Spinal cord (tissue), 10 donors: ENCODE measurements around the gene PALM. TPM values are rescaled to one million over a fixed set of nuclear protein-coding genes. Genes with fewer than 3 reads are reported as not detected.

Experiments
- DNase-seq, 6 donors: peaks; one replicate each; pipeline versions ENCODE4 v3.0.0 to v3.0.0-alpha.2; 2013 to 2015; ENCODE audit warnings: low spot score in 6 of 6, low read depth in 4 of 6
- H3K27ac ChIP-seq: one replicate; pipeline ENCODE4 v1.5.1; 2013; ENCODE audit warnings: low read depth, low read length, control low read depth
- H3K27me3 ChIP-seq: one replicate; pipeline ENCODE4 v1.6.1; 2013; ENCODE audit warnings: low read length; ENCODE audit not compliant: control insufficient read depth, insufficient read depth
- H3K36me3 ChIP-seq: one replicate; pipeline ENCODE4 v1.6.1; 2013; ENCODE audit warnings: low read length; ENCODE audit not compliant: control insufficient read depth, insufficient read depth
- H3K4me1 ChIP-seq: one replicate; pipeline ENCODE4 v1.6.1; 2013; ENCODE audit warnings: low read length; ENCODE audit not compliant: control insufficient read depth, insufficient read depth
- H3K4me3 ChIP-seq: one replicate; pipeline ENCODE4 v1.5.1; 2013; ENCODE audit warnings: low read depth, low read length, control low read depth
- H3K9me3 ChIP-seq: one replicate; pipeline ENCODE4 v1.6.1; 2013; ENCODE audit warnings: low read length; ENCODE audit not compliant: control insufficient read depth, insufficient read depth
- WGBS: methylation state at CpG from one replicate; pipeline ENCODE4 v1.1.5; 2013; ENCODE audit warnings: missing lambda C conversion rate; ENCODE audit not compliant: insufficient coverage; 5-methylcytosine and 5-hydroxymethylcytosine counted together
- polyA plus RNA-seq, 2 donors: library from polyadenylated mRNA; unstranded; fragments of 120-200 nt; gene quantifications; one replicate each; pipeline ENCODE4 v1.2.1, GENCODE V29; 2013; ENCODE audit not compliant: insufficient read length in 2 of 2
- total RNA-seq, 2 donors: library from RNA; depleted of rRNA in 1 of 2; stranded (reverse); fragments of 120-200 nt in 1 of 2; fragments of >200 nt in 1 of 2; gene quantifications; one replicate each; pipeline versions ENCODE4 v1.2.3 to v1.2.4, GENCODE V29; 2013 to 2014
- donor health status: healthy.

Gene PALM
- total and polyA plus RNA-seq, 4 donors: 48.8 to 260 (median 155) TPM

DNA sequence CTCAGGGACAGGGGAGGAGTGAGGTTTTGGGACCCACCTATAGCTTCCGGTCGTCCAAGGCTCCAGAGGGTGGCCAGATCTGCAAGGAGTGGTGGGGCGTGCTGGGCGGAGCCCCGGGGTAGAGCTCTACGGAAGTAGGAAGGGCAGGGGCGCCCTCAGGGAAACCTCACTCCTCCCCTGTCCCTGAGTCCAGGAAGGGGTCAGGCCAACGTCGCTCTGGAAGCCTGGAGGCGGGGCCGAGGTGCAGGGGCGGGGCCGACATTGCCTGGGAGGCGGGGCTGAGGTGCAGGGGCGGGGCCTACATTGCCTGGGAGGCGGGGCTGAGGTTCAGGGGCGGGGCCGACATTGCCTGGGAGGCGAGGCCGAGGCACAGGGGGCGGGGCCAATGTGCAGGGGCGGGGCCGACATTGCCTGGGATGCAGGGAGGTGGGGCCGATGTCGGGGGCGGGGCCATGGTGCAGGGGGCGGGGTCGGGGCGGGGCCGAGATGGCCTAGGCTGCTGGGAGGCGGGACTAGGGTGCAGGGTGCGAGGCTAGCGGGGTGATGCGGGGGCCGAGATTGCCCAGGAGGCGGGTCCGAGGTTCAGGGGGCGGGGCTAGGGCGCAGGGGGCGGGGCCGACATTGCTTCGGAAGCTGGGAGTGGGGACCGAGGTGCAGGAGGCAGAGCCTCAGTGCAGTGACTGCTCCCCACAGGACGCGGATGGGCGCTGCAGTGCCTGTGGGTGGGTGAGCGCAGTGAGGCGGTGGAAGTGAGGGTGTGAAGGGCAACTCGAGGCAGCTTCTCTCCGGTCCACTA is 4.9 kb upstream of the PALM start:
- no peaks in the 10 kb centered on the region for H3K36me3 ChIP-seq
- H3K9me3 ChIP-seq: no peaks in the 10 kb centered on the region
- H3K27me3 ChIP-seq: peaks cover 8% of the 10 kb centered on the region
- no peak overlapping the region for H3K27ac ChIP-seq
- 4% methylated on average over 26 of the region's 50 CpGs for WGBS
- peaks cover 19% of the 10 kb centered on the region for H3K4me1 ChIP-seq
- no peak overlapping the region for H3K4me3 ChIP-seq
- DNase-seq: peak in 2 of 6 donors; percentile 39 to 65

DNA sequence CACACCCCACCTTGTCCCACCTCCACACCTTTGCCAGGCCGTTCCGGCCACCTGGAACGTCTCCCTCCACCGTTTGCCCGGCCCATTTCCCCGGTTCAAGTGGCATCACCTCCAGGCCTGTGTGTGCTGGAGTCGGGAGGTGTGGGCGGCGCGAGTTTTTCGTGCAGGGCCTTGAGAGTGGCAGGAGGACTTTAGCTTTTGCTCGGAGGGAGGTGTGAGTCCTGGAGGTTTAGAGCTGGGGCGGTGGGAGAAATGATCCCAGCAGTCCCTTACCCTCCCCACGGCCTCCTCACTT is 4.3 kb upstream of the PALM start:
- Histone ChIP-seq H3K4me1 (peaks cover 19% of the 10 kb centered on the region), H3K9me3 (no peaks in the 10 kb centered on the region), H3K4me3 (no peak overlapping the region), H3K27me3 (peaks cover 8% of the 10 kb centered on the region), H3K27ac (no peak overlapping the region), H3K36me3 (no peaks in the 10 kb centered on the region)
- 10% methylated on average over 8 of the region's 14 CpGs for WGBS
- DNase-seq: no peak

DNA sequence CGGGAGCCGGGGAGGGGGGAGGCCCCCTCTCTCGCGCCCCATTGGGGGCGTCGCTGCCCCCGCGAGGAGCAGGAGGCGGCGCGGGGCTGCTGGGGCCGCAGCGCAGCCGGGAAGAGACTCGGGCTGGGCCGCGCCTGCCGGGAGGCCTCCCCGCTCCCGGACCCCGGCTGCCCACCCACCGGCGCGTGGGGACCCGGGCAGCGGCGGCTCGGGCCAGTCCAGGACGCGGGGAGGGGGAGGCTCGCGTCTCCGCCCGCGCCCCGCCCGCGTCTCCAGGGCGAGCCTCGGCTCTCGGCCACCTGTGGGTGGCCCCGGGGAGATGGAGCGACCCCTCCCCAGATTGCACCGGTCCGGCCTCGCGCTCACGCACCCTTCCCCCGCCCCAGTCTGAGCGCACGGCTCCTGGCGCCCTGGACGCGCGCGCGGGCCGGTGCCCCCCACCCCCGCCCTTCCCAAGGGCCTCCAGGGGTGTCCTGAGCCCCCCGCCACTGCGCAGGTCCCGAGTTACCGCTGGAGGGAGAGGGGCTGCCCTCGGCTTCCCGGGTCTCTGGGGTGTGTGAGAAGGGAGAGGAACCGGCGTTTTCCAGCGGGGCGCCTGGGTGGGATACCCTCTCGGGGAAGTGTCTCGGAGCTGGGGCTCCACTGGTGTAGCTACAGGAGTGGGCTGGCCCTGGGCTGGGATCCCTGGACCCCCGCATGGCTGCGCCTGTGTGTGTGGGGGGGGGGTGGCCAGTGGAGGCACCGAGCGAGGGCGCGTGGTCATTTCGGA is 645 bp downstream of the PALM start:
- peak in 2 of 6 donors; percentile 28 to 38 for DNase-seq
- Histone ChIP-seq H3K9me3 (no peaks in the 10 kb centered on the region), H3K27ac (peak overlapping the region; percentile 79), H3K36me3 (peaks cover 18% of the 10 kb centered on the region), H3K4me1 (peaks cover 34% of the 10 kb centered on the region), H3K4me3 (peak overlapping the region; percentile 64), H3K27me3 (peaks cover 3% of the 10 kb centered on the region)
- WGBS: under 1% methylated on average over 75 of the region's 78 CpGs

GRCh38 chr19:709965-710571 is 1.3 kb downstream of the PALM start:
- peak overlapping the region; percentile 79 for H3K27ac ChIP-seq
- H3K9me3 ChIP-seq: no peaks in the 10 kb centered on the region
- H3K36me3 ChIP-seq: peaks cover 25% of the 10 kb centered on the region
- WGBS: under 1% methylated on average over 19 of the region's 27 CpGs
- no peaks in the 10 kb centered on the region for H3K27me3 ChIP-seq
- peak in 2 of 6 donors; percentile 32 to 56 for DNase-seq
- H3K4me1 ChIP-seq: peaks cover 30% of the 10 kb centered on the region
- peak overlapping the region; percentile 64 for H3K4me3 ChIP-seq

DNA sequence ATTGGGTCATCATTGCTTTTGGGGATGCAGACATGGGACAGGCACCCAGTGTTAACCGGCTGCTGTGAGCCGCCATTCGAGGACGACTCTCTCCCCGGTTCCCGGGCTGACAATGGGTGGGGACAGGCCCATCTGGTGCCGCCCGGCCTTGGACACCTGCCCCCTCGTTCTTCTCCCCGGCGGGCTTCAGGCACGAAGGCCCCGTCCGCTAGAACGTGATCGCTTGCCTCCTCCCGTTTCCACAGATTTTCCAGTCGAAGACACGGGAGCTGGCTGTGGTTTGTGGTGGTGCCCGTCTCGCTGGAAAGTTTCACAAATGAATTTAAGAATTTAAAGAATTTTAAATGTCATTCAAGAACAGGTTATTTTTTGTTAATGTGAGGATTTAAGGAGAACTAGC is 2.0 kb downstream of the PALM start:
- peak in 2 of 6 donors; percentile 28 to 47 for DNase-seq
- 23% methylated on average over 14 of the region's 21 CpGs for WGBS
- Histone ChIP-seq H3K9me3 (peaks cover 2% of the 10 kb centered on the region), H3K4me3 (peak overlapping the region; percentile 64), H3K27ac (peak overlapping the region; percentile 79), H3K27me3 (no peaks in the 10 kb centered on the region), H3K4me1 (peaks cover 30% of the 10 kb centered on the region), H3K36me3 (peaks cover 29% of the 10 kb centered on the region)

DNA sequence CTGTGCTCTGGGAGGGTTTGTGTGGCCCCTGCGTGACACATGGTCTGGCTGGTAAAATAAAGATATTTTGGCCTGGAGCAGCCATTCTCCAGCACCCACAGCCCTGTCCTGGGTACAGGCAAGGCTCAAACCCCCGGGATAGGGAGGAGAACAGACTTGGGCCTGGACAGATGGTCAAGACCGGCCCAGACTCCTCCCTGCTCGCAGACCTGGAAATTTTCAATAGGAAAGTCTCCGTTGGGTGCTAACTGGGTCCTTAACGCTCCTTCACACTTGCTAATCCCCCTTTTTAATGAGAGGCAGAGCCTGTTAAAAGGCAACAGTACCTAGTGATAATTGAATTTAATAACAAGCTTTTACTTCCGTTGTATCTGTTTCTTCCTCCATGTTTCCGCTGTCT is 2.5 kb downstream of the PALM start:
- Histone ChIP-seq H3K27ac (peak overlapping the region; percentile 10), H3K4me3 (no peak overlapping the region)
- 42% methylated on average over 4 of the region's 8 CpGs for WGBS

DNA sequence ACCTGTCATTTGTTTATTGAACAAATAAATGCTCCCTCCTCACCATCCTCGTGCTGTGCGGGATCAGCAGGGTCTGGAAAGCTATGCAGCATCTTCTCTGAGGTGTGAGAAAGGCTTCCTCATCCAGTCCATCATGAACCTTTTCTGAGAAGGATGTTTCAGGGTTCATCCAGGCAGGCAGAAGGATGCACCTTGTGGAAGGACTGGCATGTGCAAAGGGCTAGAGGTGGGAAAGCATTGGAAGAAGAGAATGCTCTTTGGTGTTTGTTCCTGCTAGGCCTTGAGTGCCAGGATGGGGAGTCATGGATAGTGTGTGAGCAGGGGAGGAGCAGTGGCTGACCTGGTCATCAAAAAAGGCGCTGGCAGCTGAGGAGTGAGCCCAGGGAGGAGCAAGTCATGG is 6.6 kb downstream of the PALM start:
- no peak overlapping the region for H3K27ac ChIP-seq
- peaks cover 42% of the 10 kb centered on the region for H3K4me1 ChIP-seq
- WGBS: 95% methylated on average over 1 of the region's 3 CpGs
- no peaks in the 10 kb centered on the region for H3K27me3 ChIP-seq
- peaks cover 2% of the 10 kb centered on the region for H3K9me3 ChIP-seq
- no peak for DNase-seq
- H3K36me3 ChIP-seq: peaks cover 38% of the 10 kb centered on the region
- no peak overlapping the region for H3K4me3 ChIP-seq

More for the DNA sequence above, 2.5 kb downstream of the PALM start:
- Histone ChIP-seq H3K36me3 (peaks cover 31% of the 10 kb centered on the region), H3K9me3 (peaks cover 2% of the 10 kb centered on the region), H3K27me3 (no peaks in the 10 kb centered on the region), H3K4me1 (peaks cover 30% of the 10 kb centered on the region)
- peak in 1 of 6 donors; percentile 34 for DNase-seq

- 29% methylated on average over 16 of the region's 23 CpGs for WGBS
- no peak overlapping the region for H3K4me3 ChIP-seq
- H3K27me3 ChIP-seq: no peaks in the 10 kb centered on the region
- no peak for DNase-seq
- H3K27ac ChIP-seq: peak overlapping the region; percentile 81
- H3K4me1 ChIP-seq: peaks cover 44% of the 10 kb centered on the region
- H3K36me3 ChIP-seq: peaks cover 39% of the 10 kb centered on the region
- peaks cover 2% of the 10 kb centered on the region for H3K9me3 ChIP-seq
Measured at GRCh38 chr19:718251-718951, 9.7 kb downstream of the PALM start.

- Histone ChIP-seq H3K27me3 (no peaks in the 10 kb centered on the region), H3K27ac (peak overlapping the region; percentile 81), H3K9me3 (peaks cover 2% of the 10 kb centered on the region), H3K4me1 (peaks cover 44% of the 10 kb centered on the region), H3K36me3 (peaks cover 45% of the 10 kb centered on the region), H3K4me3 (no peak overlapping the region)
- 13% methylated on average over 49 of the region's 54 CpGs for WGBS
- DNase-seq: peak in 1 of 6 donors; percentile 66
Measured at GRCh38 chr19:718991-719512, 10.3 kb downstream of the PALM start.
